ENCODE measurements around the gene AKAP10.
"Not testable (repeated sequence)": the region's sequence is repeated elsewhere in the genome, so short reads cannot be mapped to it uniquely, and the experiment has no call there.

Gene AKAP10

DNA sequence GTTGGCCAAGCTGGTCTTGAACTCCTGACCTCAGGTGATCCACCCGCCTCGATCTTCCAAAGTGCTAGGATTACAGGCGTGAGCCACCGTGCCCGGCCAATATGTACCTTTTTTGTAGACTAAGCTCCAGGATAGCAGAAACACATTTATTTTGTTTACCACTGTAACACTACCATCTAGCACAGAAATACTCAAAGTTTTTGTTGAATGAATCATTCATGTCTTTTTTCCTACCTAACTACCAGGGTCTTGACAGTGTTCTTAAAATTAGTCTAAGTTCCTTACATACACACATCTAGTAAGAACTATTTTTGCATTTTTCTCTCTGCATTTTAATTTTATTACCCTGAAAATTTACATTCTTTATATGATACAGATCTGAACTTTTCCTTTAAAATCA is 44.4 kb downstream of the AKAP10 start:
- no peak for DNase-seq

DNA sequence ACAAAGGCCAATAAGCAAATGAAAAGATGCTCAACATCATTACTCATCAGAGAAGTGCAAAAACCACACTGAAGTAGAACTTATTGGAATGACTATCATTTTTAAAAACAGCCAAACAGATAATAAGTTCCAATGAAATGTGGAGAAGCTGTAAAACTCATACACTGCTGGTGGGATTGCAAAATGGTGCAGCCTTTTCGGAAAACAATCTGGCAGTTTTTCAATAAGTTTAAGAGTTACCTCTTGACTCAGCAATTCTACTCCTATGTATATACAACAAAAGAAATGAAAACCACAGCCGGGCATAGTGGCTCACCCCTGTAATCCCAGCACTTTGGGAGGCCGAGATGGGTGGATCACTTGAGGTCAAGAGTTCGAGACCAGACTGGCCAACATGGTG is 49.3 kb downstream of the AKAP10 start:
- no peak for DNase-seq

- no peak for DNase-seq
Observed at GRCh38 chr17:19915245-19915978, 62.2 kb downstream of the AKAP10 start.

DNA sequence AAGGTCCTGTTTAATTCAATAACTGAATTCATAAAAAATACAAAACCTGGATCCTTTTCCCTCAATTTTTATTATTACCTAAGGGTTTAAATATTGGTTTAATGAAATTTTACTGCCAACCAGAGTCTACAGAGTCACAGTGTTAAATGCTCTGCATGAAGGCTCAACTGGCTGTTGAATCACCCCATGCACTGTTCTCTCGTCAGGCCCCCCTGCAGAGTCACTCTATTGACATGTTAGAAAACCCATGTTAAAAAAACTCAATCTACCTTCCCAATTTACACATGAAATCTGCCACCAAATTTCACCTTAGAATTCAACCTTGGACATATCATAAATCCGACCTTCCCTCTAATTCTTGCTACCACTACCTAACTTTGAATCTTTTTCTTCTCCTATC is 66.6 kb downstream of the AKAP10 start:
- DNase-seq = no peak

DNA sequence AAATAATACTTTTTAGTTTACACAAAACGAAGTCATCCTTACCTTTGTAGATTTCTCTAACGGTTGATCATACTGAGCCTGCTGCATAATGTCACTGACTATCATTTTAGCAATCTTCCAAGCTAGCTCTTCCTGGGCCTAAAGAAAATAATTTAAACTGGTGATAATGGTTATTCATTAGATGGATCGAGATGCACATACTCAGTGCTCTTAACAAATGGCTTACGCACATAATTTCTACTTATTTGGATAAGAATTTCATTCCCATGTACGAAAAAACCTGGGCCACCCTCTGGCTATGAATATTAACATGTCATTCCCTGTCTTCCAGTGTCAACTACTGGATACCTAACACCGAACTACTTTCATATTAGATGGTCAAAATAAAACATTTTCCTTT is 68.5 kb downstream of the AKAP10 start:
- DNase-seq = no peak

DNA sequence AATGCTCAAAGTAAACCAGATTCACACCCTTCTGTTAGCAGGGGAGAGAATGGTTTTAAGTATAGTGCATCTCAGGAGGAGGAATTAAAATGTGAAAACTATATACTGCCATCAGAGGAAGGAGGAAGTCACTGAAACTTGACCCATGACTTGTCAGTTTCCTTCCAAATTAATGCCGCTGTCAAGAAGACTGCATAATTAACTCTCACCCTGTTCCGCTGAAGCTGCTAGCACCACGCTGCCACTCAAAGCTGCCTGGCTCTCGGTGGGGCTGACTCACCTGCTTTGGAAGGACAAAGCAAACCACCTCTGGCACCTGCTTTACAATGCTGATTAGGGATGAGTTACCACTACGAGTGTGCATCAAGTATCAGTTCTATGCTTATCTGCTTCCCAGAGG is 72.1 kb downstream of the AKAP10 start:
- no peak for DNase-seq

DNA sequence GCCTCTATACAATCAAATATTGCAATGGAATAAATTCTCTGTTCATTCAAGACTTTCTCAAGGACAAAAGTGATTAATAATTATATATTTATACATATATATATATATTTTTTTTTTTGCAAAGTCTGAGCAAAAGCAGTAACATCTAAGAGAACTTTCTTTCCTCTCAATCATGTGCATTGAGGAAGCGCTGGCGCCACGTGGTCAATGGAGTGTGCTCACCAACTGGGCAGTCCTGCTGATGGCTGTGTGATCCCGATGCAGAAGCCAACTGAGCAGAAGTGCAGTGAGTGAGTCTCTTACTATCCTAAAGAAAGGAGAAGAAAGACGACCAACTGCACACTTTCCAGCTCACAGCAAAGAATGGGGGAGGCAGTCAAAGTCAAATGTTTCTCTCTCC is 72.7 kb downstream of the AKAP10 start:
- DNase-seq = no peak

GRCh38 chr17:19904412-19904811 is 73.2 kb downstream of the AKAP10 start:
- no peak for DNase-seq

GRCh38 chr17:19900809-19901208 is 76.8 kb downstream of the AKAP10 start:
- no peak for DNase-seq

- peak; percentile 66 for DNase-seq
Observed at GRCh38 chr17:19897903-19898302, 79.7 kb downstream of the AKAP10 start.

GRCh38 chr17:19897090-19897837 is 80.4 kb downstream of the AKAP10 start:
- DNase-seq = no peak

DNA sequence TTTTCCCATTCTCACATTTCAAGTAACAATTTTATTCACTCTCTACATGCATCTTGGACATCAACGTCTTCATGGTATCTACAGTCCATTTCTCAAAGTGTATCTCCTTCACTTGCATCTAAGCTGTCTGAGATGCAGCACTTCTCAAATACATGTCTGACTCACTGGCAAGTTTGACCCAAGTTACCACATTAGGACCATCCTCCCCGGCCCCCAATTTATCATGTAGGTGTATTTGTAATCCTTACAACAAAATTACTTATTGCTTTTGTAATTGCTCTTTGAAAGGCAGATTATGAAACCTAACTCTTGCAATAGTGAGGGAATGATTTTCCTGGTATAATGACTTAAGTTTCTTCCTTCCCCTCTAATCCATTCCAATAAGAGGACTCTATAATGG is 80.9 kb downstream of the AKAP10 start:
- DNase-seq = no peak

- DNase-seq = not testable (repeated sequence)
Observed at GRCh38 chr17:19890554-19890953, 87.1 kb downstream of the AKAP10 start.

GRCh38 chr17:19890001-19890400 is 87.6 kb downstream of the AKAP10 start:
- DNase-seq = not testable (repeated sequence)

- no peak for DNase-seq
Observed at GRCh38 chr17:19886116-19886515, 91.5 kb downstream of the AKAP10 start.

DNA sequence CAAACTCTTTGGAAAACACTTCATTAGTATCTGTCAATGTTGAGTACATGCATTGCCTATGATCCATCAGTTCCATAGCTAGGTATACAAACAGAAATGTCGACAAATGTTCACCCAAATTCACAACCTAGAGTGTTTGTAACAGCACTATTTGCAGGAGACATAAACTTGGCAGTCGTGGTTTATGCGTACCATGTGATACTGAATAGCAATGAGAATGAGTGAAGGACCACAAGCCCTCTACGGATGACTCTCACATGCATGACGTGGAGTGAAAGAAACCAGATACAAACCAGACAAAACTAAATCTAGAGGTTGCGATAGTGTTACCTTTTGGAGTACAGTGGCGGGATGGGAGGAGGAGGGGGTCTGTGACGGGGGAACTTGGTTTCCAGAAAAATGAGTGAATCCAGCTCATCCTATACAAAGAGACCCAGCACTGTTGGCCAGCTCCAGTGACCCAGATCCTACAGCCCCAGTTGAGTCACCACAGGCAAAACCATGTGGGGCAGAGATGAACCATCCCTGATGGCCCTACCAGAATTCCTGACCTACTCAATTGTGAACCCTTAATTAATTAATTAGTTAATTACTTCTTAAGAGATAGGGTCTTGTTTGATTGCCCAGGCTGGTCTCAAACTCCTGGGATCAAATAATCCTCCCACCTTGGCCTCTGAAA is 94.0 kb downstream of the AKAP10 start:
- DNase-seq = no peak

DNA sequence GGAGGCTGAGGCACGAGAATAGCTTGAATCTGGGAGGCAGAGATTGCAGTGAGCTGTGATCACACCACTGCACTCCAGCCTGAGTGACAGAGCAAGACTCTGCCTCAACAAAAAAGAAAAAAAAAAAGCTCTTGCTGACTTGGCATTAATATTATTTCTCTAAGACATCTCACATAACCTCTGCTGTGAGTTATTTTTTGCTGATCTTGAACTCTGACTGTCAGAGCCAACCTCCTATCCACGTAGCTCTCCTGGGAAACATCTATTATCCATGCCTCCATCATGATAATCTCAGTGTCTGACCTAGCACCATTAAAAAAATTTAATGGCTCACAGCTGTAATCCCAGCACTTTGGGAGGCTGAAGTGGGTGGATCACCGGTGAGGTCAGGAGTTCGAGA is 97.2 kb downstream of the AKAP10 start:
- DNase-seq = no peak

DNA sequence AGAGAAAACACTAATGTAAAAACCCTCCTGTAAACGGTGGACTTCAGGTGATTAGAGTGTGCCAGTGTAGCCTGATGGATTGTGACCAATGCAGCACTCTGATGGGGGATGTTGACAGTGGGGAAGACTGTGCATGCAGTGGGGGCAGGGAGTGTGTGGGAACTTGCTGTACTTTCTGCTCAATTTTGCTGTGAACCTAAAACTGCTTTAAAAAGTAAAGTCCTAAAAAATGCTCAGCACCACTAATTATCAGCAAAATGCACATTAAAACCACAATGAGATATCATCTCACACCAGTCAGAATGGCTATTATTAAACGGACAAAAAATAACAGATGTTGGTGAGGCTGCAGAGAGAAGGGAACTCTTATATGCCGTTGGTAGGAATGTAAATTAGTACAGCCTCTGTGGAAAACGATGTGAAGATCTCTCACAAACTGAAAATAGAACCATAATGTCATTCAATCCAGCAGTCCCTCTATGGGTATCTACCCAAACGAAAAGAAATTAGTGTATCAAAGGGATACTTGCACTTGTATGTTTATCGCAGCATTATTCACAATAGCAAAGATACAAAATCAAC is 100.2 kb downstream of the AKAP10 start:
- DNase-seq = no peak

- DNase-seq = no peak
Observed at GRCh38 chr17:19876529-19877161, 101.0 kb downstream of the AKAP10 start.

GRCh38 chr17:19874256-19874655 is 103.4 kb downstream of the AKAP10 start:
- no peak for DNase-seq

DNA sequence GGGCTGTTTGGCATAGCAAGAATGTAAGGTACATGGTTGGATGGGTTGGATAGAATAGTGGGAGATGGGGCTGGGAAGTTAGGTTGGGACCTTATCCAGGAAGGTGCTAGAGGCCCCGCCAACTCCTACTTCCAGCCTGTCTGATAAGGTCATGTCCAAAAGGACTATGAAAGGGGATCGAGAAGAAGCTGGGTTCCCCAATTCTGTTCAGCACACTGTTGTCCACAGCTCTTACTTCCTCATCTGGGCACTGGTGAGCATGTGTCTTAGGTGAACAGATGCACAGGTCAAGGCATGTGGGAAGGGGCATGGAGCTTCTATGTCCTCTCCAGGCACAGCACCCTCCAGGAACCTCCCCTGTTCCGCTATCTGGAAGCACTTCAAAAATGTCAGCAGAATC is 104.3 kb downstream of the AKAP10 start:
- no peak for DNase-seq

DNA sequence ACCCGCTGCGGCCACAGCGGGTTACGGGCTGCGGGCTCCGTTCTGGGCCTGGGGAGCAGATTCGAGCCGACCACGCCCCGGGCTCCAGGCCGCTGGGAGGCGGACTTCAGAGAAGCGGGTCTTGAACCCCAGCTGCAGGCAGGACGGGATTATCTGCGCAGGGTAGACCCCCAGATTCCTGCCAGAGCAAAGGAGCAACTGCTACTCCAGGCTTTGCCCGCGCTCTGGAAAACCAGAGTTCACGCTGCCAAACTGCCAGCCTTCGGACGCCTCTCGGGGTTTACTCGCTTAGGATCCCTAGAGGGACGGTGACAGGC is 109.6 kb downstream of the AKAP10 start:
- no peak for DNase-seq

All from fibroblast of skin of scalp (primary cell).